TTC549 (cell line): ENCODE measurements around the gene DMAP1.
"Not testable (repeated sequence)": the region's sequence is repeated elsewhere in the genome, so short reads cannot be mapped to it uniquely, and the experiment has no call there.

Experiments
- FAIRE-seq: peaks from 2 replicates; lab custom pipeline; 2012; peaks lifted over from hg19 to GRCh38; lab: Jason Lieb, UNC

Gene DMAP1, protein sequence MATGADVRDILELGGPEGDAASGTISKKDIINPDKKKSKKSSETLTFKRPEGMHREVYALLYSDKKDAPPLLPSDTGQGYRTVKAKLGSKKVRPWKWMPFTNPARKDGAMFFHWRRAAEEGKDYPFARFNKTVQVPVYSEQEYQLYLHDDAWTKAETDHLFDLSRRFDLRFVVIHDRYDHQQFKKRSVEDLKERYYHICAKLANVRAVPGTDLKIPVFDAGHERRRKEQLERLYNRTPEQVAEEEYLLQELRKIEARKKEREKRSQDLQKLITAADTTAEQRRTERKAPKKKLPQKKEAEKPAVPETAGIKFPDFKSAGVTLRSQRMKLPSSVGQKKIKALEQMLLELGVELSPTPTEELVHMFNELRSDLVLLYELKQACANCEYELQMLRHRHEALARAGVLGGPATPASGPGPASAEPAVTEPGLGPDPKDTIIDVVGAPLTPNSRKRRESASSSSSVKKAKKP

DNA sequence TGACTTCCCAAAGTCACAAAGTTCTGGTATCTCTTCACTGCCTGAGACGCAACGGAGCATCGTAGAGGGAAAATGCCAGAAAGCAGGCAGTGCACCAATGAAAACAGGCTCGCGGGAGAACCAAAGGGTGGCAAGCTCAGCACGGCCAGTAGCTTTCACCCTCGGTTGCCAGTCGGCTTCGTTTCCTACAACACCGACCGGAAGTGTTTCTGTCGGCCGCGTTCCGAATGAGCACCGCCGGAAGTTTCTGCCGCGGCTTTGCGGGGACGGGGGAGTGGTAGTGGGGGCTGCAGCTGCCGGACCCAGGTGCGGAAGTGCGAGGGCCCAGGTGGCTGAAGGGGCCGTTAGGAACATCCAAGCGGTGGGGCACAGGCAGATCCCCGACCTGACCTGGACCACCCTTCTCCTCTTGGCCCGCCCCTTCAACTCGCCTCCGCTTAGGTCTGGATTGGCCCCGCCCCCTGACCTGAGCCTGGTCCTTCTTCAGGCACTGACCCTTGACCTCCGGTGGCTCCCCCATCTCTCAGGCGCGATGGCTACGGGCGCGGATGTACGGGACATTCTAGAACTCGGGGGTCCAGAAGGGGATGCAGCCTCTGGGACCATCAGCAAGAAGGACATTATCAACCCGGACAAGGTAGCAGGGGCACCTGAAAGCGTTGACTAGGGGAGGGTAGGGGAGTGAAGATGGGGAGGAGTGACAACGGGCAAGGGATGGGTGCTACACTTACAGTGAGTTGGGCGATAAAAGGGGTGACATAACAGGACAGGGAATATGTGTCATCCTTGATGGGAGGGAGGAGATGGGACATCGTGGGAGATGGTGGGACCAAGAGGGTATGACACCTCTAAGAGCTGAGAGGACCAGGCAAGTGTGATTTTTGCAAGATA is at the start of gene DMAP1:
Gene DMAP1, plus strand, starts transcription at position 250 of the 891 bp plus-strand sequence. Its CDS starts 283 bp downstream, at position 533.
- no peak for FAIRE-seq

- FAIRE-seq: no peak
Observed at GRCh38 chr1:44168520-44169098, 44.7 kb upstream of the DMAP1 start.

DNA sequence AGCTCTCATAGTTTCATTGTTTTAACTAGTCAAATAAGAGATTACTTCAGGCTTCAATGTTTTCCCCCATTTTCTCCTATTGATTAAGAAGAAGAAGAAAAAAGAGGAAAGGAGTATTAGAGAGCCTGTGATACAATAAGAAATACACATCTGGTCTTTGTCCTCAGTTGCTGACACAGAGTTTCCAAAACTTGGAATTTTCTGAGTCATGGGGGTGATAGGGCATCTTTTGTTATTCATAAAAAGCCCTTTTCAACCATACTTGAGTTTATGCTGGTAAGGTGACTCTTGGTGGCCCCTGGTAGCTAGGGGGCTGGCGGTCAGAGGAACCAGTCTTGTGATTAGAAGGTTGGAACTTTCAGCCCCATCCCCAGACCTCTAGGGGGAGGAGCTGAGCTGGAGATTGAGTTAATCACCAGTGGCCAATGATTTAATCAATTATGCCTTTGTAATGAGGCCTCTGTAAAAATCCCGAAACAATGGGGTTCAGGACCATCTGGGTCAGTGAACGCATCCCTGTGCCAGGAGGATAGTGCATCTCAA is 42.9 kb upstream of the DMAP1 start:
- FAIRE-seq: no peak

GRCh38 chr1:44174630-44175029 is 38.6 kb upstream of the DMAP1 start:
- no peak for FAIRE-seq

DNA sequence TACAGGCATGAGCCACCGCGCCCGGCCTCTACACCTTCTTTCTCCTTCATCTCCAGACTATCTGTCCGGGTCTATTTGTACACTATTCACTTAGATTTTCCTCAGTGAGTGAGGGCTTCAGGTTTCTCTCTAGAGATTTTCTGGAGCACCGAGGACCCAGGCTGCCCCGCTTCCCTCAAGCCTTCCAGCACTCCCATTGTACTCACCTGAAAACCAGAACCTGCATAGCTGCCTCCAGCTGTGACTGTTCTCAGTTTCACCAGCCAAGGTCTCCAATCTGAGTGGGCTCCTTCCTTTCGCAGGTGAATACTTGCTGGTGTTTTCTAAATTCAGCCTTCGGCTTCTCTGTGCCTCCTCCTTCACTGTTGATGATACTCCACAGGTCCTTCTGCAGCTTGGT is 12.9 kb upstream of the DMAP1 start:
- no peak for FAIRE-seq

GRCh38 chr1:44206545-44206944 is 6.7 kb upstream of the DMAP1 start:
- FAIRE-seq: not testable (repeated sequence)

DNA sequence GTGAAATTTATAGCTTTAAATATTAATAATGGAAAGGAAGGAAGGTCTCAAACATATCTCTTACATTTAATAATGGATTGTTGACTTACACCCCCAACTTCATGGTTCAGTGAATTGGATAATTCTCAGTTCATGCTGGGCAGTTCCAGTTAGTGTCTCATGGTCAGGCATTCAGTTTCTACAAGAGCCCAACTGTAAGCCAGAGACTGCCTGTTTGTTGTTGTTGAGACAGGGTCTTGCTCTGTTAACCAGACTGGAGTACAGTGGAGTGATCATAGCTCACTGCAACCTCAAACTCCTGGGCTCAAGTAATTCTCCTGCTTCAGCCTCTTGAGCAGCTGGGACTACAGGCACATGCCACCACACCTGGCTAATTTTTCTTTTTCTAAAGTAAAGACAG is 5.0 kb upstream of the DMAP1 start:
- FAIRE-seq: no peak

DNA sequence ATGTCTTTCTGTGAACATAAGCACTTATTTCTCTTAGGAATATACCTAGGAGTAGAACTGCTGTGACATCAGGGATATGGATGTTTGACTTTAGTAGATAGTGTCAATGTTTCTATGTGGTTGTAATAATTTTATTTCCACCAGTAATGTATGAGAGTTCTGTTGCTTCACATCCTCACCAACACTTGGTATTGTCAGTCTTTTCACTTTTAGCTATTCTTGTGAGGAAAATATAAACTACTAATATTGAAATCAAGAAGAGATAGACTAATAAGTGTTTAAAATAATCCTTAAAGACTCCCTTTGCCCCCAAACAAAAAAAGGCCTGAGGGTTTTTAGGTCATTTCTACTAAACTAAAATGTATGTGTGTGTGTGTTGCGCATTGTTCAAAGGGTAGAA is 2.7 kb upstream of the DMAP1 start:
- no peak for FAIRE-seq

GRCh38 chr1:44212355-44213221 is 683 bp upstream of the DMAP1 start:
- FAIRE-seq: no peak

DNA sequence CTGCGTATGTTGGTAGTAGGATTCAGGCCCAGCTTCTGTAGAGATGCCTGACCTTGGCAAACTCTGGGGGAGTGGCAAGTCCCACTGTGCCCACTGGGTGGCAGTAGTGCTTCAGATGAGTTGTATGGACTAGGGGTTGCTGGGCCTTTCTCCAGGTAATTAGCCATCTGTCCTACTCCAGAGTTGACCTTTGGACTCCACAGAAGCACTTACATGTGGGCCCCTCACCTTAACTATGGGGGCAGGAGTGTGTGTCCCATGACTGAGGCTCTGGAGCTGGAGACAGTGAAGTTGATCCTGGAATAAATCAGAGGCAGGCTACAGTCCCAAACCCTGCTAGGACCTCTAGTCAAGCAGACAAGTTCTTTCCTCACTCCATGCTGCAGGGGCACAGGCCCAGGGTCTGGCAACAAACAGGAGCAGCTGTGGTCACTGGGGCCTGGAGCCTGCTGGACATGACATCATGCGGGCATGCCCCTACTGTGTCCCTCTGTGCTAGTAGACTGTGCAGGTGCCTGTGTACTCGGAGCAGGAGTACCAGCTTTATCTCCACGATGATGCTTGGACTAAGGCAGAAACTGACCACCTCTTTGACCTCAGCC is 4.6 kb downstream of the DMAP1 start:
- FAIRE-seq: no peak

DNA sequence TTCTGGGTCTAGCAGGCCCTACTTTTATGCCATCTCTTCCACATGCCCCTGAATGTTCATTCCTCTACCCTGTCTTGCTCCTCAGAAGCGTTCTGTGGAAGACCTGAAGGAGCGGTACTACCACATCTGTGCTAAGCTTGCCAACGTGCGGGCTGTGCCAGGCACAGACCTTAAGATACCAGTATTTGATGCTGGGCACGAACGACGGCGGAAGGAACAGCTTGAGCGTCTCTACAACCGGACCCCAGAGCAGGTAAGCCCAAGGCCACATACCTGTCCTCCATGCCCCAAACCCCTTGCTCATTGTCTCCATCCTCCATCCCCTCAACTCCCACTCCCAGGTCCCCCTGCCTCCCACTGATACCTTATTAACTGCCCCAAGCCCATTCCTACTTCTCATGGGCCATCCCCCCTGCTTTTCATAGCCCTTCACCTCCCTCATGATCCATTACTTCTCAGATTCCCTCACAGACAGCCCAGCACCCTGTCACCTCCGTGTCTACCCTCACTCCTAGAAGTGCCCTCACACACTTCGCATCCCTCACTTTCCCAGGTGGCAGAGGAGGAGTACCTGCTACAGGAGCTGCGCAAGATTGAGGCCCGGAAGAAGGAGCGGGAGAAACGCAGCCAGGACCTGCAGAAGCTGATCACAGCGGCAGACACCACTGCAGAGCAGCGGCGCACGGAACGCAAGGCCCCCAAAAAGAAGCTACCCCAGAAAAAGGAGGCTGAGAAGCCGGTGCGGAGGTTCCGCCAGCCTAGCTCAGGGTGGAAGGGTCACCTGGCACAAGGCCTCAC is 5.4 kb downstream of the DMAP1 start:
- no peak for FAIRE-seq

DNA sequence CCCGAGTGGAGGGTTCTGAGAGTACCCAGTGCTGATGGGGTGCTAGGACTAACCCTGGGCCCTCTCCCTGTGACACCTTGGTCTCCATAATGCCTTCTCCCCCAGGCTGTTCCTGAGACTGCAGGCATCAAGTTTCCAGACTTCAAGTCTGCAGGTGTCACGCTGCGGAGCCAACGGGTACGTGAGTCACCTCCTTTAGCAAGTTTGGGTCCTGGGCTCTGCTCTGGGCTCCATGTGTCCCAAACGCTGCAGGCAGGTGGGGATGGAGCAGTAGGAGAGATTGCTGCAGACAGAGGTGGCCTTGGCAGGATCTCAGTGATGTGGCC is 6.0 kb downstream of the DMAP1 start:
- FAIRE-seq: no peak

DNA sequence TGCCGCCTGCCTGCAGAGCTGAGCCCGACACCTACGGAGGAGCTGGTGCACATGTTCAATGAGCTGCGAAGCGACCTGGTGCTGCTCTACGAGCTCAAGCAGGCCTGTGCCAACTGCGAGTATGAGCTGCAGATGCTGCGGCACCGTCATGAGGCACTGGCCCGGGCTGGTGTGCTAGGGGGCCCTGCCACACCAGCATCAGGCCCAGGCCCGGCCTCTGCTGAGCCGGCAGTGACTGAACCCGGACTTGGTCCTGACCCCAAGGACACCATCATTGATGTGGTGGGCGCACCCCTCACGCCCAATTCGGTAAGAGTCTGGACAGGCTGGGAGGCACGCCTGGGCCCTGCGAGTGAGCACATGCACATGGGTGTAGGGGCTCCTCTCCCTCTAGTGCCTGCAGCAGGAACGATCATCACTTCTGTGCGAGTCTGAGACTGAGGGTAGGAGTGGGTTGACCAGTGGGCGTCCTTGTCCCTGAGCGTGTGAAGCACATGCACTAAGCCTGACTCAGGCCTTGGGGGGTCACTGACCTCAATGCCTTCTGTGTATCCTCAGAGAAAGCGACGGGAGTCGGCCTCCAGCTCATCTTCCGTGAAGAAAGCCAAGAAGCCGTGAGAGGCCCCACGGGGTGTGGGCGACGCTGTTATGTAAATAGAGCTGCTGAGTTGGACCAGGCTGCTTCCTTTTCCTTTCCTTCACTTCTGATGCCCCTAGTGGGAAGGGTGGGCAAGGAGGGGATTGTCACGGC is 6.9 kb downstream of the DMAP1 start:
- no peak for FAIRE-seq

DNA sequence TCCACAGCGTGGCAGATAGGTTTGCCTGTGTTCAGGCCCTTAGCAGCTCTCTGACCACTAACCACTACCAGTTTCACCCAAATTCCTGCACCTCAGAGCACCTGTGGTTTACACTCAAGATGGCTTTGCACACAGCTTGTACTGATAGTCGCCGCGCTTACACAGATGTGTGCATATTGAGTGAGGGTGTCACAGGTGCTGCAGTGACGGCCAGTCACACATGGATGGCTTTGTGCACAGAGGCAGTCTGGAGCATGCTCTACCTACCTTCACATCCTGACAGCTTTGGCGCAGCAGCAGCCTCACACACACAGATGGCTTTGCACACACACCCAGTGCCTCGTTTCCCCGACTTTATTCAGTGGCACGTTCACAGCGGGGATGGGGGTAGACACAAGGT is 7.5 kb downstream of the DMAP1 start:
- FAIRE-seq: no peak

GRCh38 chr1:44221769-44222168 is 8.5 kb downstream of the DMAP1 start:
- FAIRE-seq: no peak

DNA sequence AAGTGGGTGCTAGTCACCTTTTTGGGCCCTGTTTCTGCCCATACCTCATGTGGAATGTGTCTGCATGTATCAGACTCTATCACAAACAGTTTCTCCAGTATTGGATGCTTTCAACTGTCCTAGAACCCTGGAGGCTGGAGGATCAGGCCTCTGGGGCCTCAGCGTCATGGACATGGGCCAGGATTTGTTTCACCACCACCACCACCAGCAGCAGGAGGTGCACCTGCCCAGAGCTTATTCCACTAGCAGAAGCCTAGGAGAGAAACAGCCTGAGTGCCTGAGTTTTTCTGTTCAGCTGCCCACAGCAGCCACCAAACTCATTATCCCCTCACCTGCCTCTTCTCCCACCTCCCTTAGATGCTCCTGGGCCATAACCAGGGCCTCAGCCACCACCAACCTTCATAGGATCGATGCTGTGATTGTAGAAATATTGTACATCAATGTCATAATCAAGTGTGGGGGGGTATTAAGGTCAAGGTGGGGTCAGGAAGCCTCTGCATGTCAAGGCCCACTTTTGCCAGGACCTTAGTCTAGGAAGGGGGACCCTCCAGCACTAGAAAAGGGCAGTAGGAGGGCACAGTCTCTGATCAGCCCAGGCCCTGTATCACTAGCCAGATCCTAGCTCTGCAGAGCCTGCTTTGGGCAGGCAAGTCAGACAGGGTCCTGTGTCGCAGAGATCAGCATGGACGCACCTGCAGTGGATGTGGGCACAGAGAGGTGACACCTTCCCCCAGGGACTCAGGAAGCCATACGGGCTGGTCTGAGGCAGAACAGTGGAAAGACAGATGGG is 9.3 kb downstream of the DMAP1 start:
- no peak for FAIRE-seq

DNA sequence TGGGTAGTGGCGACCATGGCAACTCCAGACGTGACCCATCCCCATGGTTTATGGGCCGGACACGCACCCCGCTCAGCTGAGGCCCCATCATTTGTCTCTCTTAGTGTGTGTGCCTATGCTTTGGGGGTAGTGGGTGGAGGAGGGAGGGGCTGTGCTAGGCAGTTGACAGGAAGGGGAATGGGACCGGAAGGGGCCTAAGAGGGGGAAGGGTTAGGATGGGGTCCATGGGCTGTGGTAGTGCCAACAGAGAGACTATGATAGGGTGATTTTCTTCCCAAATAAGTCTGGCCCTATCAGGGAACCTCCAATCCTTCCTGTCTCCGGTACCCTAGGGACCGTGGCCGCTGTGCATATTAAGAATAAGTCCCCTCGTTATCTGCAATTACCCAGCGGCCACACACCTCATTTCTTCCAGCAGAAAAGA is 9.9 kb downstream of the DMAP1 start:
- no peak for FAIRE-seq

DNA sequence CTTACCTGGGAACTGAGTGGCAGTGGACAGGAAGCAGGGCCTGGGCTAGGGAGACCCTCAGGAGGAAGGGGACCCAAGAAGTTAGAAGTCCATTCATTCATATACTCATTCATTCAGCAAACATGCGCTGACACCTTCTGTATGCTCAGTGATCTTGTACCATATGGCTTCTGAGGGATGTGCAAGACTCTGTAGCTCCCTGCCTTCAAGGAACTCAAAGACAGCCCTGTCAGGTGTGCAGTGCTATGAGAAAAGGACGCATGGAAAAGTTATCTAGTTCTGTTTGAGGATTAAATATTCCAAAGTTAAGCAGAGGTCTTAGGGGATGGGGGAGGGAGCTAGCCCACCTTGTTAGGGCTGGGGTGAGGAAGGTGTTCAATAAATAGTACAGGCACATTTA is 12.5 kb downstream of the DMAP1 start:
- no peak for FAIRE-seq

- FAIRE-seq: no peak
Observed at GRCh38 chr1:44227211-44227610, 13.9 kb downstream of the DMAP1 start.
